IgD-negative memory B cell (primary cell): ENCODE data around the gene MGAT2. TPM values are rescaled to one million over a fixed set of nuclear protein-coding genes. Genes with fewer than 3 reads are reported as not detected.

Experiments used
- H3K27ac Mint-ChIP-seq, 3 donors: one replicate each; pipeline ENCODE4 v1.8.0; 2020 to 2022; ENCODE audit warnings: mild to moderate bottlenecking in 3 of 3, mixed read lengths in 3 of 3, moderate library complexity in 1 of 3
- H3K27me3 Mint-ChIP-seq: one replicate; pipeline ENCODE4 v1.8.0; 2021; ENCODE audit warnings: mixed read lengths
- H3K36me3 Mint-ChIP-seq: one replicate; pipeline ENCODE4 v1.8.0; 2020; ENCODE audit warnings: mild to moderate bottlenecking, mixed read lengths
- H3K4me1 Mint-ChIP-seq, 3 donors: one replicate each; pipeline ENCODE4 v1.8.0; 2020 to 2022; ENCODE audit warnings: mixed read lengths in 3 of 3, mild to moderate bottlenecking in 1 of 3
- H3K4me3 Mint-ChIP-seq, 4 donors: one replicate each; pipeline ENCODE4 v1.8.0; 2020 to 2022; ENCODE audit warnings: mild to moderate bottlenecking in 4 of 4, mixed read lengths in 4 of 4, moderate library complexity in 3 of 4
- H3K9me3 Mint-ChIP-seq, 3 donors: one replicate each; pipeline ENCODE4 v1.8.0; 2020 to 2021; ENCODE audit warnings: mixed read lengths in 3 of 3, mild to moderate bottlenecking in 1 of 3
- polyA plus RNA-seq: library from polyadenylated mRNA; unstranded; fragments of 300-500 nt; fragmentation: Illumina TruSeq; gene quantifications from one replicate; pipeline ENCODE4 v1.2.3, GENCODE V29; 2021

The MGAT2 gene
- polyA plus RNA-seq, 1 donor from 2014 or later: 31.3 TPM

DNA sequence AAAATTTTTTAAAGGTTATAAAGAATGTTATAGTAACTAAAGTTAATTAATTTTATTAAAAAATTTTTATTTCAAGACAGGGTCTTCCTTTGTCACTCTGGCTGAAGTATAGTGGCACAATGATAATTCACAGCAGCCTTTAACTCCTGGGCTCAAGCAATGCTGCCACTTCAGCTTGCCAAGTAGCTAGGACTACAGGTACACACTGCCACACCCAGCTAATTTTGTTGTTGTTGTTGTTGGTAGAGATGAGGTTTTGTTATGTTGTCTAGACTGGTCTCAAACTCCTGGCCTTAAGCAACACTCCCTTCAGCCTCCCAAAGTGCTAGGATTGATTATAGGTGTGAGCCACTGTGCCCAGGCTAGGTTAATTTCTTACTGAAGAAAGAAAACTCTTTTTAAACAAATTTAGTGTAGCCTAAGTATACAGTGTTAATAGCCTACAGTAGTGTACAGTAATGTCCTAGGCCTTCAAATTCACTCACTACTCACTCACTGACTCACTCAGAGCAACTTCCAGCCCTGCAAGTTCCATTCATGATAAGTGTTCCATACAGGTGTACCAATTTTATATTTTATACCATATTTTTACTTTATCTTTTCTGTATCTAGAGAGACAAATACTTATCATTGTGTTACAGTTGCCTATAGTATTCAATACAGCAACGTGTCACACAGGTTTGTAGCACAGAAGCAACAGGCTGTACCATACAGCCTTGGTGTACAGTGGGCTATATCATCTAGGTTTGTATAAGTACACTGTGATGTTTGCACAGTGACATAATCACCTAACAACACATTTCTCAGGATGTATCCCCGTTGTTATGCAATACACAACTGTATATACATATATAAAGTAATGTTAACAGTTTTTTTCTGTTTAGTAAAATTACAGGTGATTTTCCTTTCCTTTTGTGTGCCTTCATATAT lies 39.2 kb downstream of the MGAT2 start:
- Mint-ChIP-seq H3K9me3 (no peaks in the 10 kb centered on the region), H3K4me1 (no peaks in the 10 kb centered on the region), H3K27ac (no peak overlapping the region)

DNA sequence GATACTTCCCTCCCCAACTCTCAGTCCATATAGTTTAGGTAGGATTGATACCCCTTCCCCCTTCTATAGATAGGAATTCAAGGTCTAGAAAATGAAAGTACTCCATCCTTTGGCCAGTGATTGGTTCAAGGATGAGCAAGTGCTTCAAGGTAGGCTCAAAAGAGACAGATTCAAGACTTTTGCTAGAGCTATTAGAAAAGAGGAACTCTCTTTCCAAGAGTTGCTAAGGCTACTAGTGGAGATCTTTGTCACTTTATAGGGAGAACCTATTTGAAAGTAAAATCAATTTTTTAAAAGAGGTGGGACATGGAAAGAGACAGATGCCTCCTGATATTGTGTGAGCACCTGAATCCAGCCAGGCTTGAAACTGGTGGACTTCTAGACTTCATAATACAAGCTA lies 49.9 kb downstream of the MGAT2 start:
- Mint-ChIP-seq H3K9me3 (peaks cover 0 to 1% (median 0%) of the 10 kb centered on the region in 3 donors), H3K36me3 (peaks cover 3% of the 10 kb centered on the region), H3K27ac (peak overlapping the region in 1 of 3 donors; percentile 57), H3K27me3 (no peaks in the 10 kb centered on the region), H3K4me1 (peaks cover 0 to 2% (median 0%) of the 10 kb centered on the region in 3 donors), H3K4me3 (no peak overlapping the region)

More for the DNA sequence above, 39.2 kb downstream of the MGAT2 start:
- Mint-ChIP-seq H3K27me3 (no peaks in the 10 kb centered on the region), H3K4me3 (no peak overlapping the region), H3K36me3 (peaks cover 5% of the 10 kb centered on the region)

Other genes with a start within 250 kb of the MGAT2 start
- 10,099 TPM for gene RPS29, start 34.4 kb upstream of the MGAT2 start, polyA plus RNA-seq
- gene LRR1, start 21.9 kb upstream of the MGAT2 start, polyA plus RNA-seq: 10.1 TPM
- 504 TPM for gene RPL36AL, start 173 bp upstream of the MGAT2 start, polyA plus RNA-seq
- gene DNAAF2, start 14.4 kb downstream of the MGAT2 start, polyA plus RNA-seq: 33.4 TPM
- not detected for gene POLE2, start 67.4 kb downstream of the MGAT2 start, polyA plus RNA-seq
- 2.6 TPM for gene KLHDC1, start 72.3 kb downstream of the MGAT2 start, polyA plus RNA-seq
- 48.1 TPM for gene KLHDC2, start 147.4 kb downstream of the MGAT2 start, polyA plus RNA-seq
- gene NEMF, start 232.0 kb downstream of the MGAT2 start, polyA plus RNA-seq: 55.9 TPM